Ishikawa (cell line): ENCODE measurements around the gene POU2F1.

ENCODE experiments used
- CEBPB ChIP-seq: IDR thresholded peaks from 2 replicates; pipeline ENCODE4 v1.6.1; 2012
- CREB1 ChIP-seq: IDR thresholded peaks from 2 replicates; pipeline ENCODE4 v1.6.1; 2012; ENCODE audit warnings: low read depth
- EP300 ChIP-seq: IDR thresholded peaks from 2 replicates; pipeline ENCODE4 v1.6.1; 2012; ENCODE audit warnings: borderline replicate concordance
- FOXM1 ChIP-seq: IDR thresholded peaks from 2 replicates; pipeline ENCODE4 v1.6.1; 2012; ENCODE audit warnings: low read depth, borderline replicate concordance
- MAX ChIP-seq: IDR thresholded peaks from 2 replicates; pipeline ENCODE4 v1.6.1; 2012
- REST ChIP-seq: IDR thresholded peaks from 2 replicates; pipeline ENCODE4 v1.6.1; 2012; ENCODE audit warnings: low read depth, mild to moderate bottlenecking
- TAF1 ChIP-seq: IDR thresholded peaks from 2 replicates; pipeline ENCODE4 v1.6.1; 2012; ENCODE audit warnings: low read depth, mild to moderate bottlenecking
- TCF12 ChIP-seq: IDR thresholded peaks from 2 replicates; pipeline ENCODE4 v1.6.1; 2012; ENCODE audit warnings: low read depth

- TF ChIP-seq EP300 (no peak), CREB1 (no peak), REST (no peak), TCF12 (no peak), TAF1 (no peak), MAX (no peak), FOXM1 (no peak), CEBPB (no peak)
Measured at GRCh38 chr1:167457936-167458584, 237.4 kb downstream of the POU2F1 start.
